ENCODE measurements around the gene PKIB.

- TF ChIP-seq POLR2AphosphoS5 (IDR thresholded peaks at IDR 0.05) (no peak), POLR2A (IDR thresholded peaks at IDR 0.05) (no peak)
- TF ChIP-seq, protein P1, sequence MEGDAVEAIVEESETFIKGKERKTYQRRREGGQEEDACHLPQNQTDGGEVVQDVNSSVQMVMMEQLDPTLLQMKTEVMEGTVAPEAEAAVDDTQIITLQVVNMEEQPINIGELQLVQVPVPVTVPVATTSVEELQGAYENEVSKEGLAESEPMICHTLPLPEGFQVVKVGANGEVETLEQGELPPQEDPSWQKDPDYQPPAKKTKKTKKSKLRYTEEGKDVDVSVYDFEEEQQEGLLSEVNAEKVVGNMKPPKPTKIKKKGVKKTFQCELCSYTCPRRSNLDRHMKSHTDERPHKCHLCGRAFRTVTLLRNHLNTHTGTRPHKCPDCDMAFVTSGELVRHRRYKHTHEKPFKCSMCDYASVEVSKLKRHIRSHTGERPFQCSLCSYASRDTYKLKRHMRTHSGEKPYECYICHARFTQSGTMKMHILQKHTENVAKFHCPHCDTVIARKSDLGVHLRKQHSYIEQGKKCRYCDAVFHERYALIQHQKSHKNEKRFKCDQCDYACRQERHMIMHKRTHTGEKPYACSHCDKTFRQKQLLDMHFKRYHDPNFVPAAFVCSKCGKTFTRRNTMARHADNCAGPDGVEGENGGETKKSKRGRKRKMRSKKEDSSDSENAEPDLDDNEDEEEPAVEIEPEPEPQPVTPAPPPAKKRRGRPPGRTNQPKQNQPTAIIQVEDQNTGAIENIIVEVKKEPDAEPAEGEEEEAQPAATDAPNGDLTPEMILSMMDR (IDR thresholded peaks at IDR 0.05) = no peak
These were observed 129.9 kb downstream of the PKIB start for GRCh38 chr6:122740091-122740490.
